IPS-20b (cell line): ENCODE results near the gene MRPL22.
A peak's percentile ranks its signal among the peaks of the same experiment; 100 is the strongest.
"Not testable (repeated sequence)": the region's sequence is repeated elsewhere in the genome, so short reads cannot be mapped to it uniquely, and the experiment has no call there.

Source experiments
- H3K27ac ChIP-seq: one replicate; pipeline ENCODE4 v1.5.1; 2013; ENCODE audit warnings: low read length
- H3K27me3 ChIP-seq: 2 replicates; pipeline ENCODE4 v1.6.1; 2013; ENCODE audit warnings: mild to moderate bottlenecking, low read length, inconsistent platforms; ENCODE audit not compliant: insufficient read depth
- H3K36me3 ChIP-seq: 2 replicates; pipeline ENCODE4 v1.6.1; 2013; ENCODE audit warnings: low read depth, mild to moderate bottlenecking, inconsistent platforms, low read length, moderate library complexity; ENCODE audit not compliant: insufficient read depth
- H3K4me1 ChIP-seq: 2 replicates; pipeline ENCODE4 v1.6.1; 2013; ENCODE audit warnings: mild to moderate bottlenecking, control low read depth, inconsistent platforms, low read length, moderate library complexity; ENCODE audit not compliant: insufficient read depth
- H3K4me3 ChIP-seq: 2 replicates; pipeline ENCODE4 v1.5.1; 2013; ENCODE audit warnings: mild to moderate bottlenecking, low read length, inconsistent platforms
- H3K9ac ChIP-seq: 2 replicates; pipeline ENCODE4 v1.6.1; 2013; ENCODE audit warnings: low read depth, mild to moderate bottlenecking, inconsistent platforms, low read length, moderate library complexity
- H3K9me3 ChIP-seq: 2 replicates; pipeline ENCODE4 v1.6.1; 2013; ENCODE audit warnings: mild to moderate bottlenecking, low read depth, low read length, inconsistent platforms; ENCODE audit not compliant: insufficient read depth

MRPL22 gene

DNA sequence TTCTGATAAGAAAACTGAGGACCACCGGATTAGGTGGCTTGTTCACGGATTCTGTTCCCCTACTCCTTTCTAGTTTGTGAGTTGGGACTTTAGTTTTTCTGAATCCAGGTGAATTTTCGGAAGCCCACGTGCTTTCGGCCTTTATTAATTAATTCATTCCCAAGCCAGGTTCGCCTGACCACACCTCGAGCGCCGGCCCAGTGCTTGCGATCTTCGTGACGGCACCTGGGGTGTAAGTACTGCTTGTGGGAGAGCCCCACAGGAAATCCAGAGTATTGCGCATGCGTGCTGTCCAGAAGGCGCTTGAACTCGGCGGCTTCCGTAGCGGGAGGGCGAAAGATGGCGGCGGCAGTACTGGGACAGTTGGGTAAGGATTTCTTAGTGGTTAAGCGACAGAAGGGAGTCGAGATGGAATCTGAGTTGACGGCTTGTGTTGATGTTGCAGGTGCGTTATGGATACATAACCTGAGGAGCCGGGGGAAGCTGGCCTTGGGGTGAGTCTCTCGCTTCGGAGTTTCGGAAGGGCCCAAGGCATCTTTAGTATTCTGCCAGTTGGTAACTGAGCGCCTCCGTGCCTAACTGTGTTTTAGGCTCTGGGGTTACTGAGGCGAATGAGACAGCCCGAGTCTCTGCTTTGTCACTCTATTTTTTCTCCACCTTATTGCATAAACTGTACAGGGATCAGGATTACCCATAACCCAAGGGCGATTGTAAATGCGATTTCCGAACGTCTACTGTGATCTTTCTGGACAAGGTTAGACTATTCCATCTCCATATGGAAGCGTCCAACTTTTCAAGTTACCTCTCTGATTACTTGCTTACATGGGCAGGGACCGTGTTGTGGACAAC is at the start of gene MRPL22:
Gene MRPL22, plus strand, starts transcription at position 302 of the 849 bp plus-strand sequence. Its CDS starts 38 bp downstream, at position 340.
- Histone ChIP-seq H3K27me3 (no peaks in the 10 kb centered on the region), H3K27ac (peak within 1 kb of the TSS; percentile 1), H3K9me3 (no peaks in the 10 kb centered on the region), H3K36me3 (no peaks in the 10 kb centered on the region; the same call in 1 of the 2 replicates), H3K9ac (peak within 1 kb of the TSS; percentile 93), H3K4me3 (peak within 1 kb of the TSS; percentile 99), H3K4me1 (peaks cover 8% of the 10 kb centered on the region; the same call in 1 of the 2 replicates)

DNA sequence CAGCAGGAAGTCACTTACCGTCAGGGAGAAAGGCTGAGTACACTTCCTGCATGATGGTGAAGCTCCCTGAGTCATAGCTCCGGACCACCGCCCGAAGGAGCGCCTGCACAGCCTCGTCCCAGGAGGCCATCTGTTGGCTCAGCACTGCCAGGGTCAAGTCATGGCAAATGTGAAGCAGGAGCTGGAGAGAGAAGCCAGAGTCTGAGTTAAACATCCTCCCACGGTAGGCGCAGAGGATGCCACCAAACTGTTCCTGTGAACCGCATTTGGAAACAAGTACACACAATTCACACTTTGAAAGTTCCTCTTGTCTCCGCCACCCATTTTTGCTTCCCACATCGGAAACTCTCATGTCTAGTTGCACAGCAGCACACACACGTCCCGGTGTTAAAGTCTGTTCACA is 48.5 kb upstream of the MRPL22 start:
- Histone ChIP-seq H3K4me1 (no peaks in the 10 kb centered on the region), H3K9me3 (no peaks in the 10 kb centered on the region; the same call in 1 of the 2 replicates), H3K36me3 (peaks cover 95% of the 10 kb centered on the region), H3K9ac (no peak overlapping the region), H3K27me3 (no peaks in the 10 kb centered on the region), H3K4me3 (no peak overlapping the region), H3K27ac (no peak overlapping the region)

DNA sequence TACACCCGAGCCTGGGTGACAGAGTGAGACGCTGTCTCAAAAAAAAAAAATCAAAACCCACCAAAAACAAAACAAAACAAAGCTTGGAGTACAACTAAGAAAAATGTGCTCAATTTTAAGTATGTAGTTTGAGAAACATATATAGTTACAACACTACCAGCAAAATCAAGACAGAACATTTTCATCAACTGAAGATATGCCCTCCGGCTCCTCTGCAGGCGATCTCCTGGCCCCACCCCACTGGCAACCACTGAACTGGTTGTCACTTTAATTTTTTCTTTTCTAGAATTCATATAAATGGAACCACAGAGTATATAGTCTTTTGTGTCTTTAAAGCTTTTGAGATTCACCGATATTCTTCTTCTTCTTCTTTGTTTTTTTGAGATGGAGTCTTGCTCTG is 47.5 kb upstream of the MRPL22 start:
- Histone ChIP-seq H3K9me3 (no peaks in the 10 kb centered on the region), H3K4me1 (no peaks in the 10 kb centered on the region), H3K4me3 (no peak overlapping the region), H3K36me3 (peaks cover 95% of the 10 kb centered on the region), H3K27me3 (no peaks in the 10 kb centered on the region), H3K9ac (no peak overlapping the region), H3K27ac (no peak overlapping the region)

DNA sequence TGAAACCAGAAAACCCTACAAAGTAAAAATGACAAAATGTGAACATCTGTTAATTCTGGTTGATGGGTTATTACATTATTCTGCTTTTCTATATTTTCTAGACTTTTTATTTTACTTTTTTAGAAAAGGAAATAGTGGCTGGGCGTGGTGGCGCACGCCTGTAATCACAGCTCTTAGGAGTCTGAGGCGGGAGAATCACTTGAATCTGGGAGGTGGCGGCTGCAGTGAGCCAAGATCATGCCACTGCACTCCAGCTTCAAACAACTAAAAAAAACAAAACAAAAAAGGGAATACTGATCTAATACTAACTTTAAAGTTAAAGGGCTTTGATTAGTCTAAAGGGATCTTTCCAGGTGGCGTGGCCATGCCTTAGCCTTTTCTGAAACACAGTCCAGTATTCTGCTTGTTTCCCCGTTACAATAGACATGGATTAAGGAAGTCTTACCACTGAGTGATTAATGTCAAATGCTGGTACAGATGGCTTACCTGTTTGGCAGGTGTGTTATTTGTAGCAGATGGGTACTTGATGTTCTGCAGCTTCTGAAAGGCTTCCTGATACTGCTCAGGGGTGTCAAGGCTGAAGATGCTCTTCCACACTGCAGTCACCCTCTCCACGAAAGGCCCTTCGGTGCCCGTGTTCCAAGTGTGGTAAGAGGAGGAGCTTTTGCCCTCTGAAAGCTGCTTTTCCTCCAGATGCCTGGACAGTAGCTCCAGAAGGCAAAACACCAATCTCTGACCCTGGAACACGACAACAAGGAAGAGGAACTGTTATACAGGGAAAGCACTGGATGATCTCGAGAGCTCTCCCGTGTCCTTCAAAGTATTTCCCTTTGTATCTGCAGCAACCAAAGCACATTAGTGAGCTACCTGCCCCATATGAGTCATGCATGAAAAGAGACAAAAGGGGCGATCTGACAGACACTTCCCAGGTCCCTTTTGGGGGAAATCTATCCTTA is 45.0 kb upstream of the MRPL22 start:
- peaks cover 95% of the 10 kb centered on the region for H3K36me3 ChIP-seq
- H3K4me1 ChIP-seq, result no peaks in the 10 kb centered on the region
- no peaks in the 10 kb centered on the region for H3K9me3 ChIP-seq
- no peak overlapping the region for H3K27ac ChIP-seq
- no peak overlapping the region for H3K9ac ChIP-seq
- H3K4me3 ChIP-seq, result no peak overlapping the region
- no peaks in the 10 kb centered on the region for H3K27me3 ChIP-seq

DNA sequence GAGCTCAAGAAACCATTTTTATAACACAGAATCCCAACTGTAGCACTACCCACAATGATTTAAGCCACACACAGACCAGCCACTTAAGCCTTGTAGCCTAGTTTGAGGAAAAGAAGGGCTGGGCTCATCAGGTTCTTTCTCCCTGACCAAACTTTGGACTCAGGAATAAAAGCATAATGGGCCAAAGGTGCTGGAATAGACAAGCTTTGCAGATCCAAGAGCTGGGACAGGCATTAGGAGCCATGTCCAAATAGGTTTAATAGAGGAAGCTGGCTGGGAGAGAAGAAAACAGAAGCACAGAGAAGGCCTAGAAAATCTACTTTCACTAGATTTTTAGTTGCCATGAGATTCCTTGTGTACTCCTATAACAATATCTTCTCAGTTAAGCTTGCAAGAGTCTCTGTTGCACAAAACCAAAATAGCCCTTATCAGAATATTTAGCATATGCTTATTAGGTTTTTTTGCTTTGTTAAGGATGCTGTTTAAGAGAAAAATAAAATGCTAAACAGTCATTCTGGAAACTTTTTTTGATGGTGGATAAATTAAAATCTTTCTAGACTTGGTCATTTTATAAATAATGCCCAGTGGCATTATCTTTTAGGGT is 44.2 kb upstream of the MRPL22 start:
- H3K4me3 ChIP-seq, result no peak overlapping the region
- peaks cover 95% of the 10 kb centered on the region for H3K36me3 ChIP-seq
- no peak overlapping the region for H3K9ac ChIP-seq
- no peak overlapping the region for H3K27ac ChIP-seq
- no peaks in the 10 kb centered on the region for H3K4me1 ChIP-seq
- H3K9me3 ChIP-seq, result no peaks in the 10 kb centered on the region
- no peaks in the 10 kb centered on the region for H3K27me3 ChIP-seq

DNA sequence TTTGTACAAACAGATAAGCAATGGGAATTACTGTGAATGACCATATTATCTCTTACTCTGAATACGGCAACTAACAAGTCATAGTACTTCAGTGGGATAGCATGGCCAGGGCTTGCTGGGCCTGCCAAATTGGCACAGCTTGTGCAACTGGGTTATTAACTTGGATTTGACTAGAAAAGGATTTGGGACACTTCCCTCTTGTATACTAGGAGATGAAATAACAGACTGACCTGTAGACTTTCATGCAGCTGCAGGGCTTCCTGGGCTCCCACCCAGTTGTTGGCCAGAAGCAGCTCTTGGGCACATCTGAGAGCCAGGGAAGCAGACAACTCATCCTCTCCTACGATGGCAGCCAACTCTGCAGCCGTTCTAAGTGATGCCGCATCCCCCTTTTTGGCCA is 42.7 kb upstream of the MRPL22 start:
- Histone ChIP-seq H3K4me1 (no peaks in the 10 kb centered on the region), H3K9me3 (no peaks in the 10 kb centered on the region), H3K27me3 (no peaks in the 10 kb centered on the region), H3K27ac (no peak overlapping the region), H3K9ac (no peak overlapping the region), H3K36me3 (peaks cover 97% of the 10 kb centered on the region), H3K4me3 (no peak overlapping the region)

DNA sequence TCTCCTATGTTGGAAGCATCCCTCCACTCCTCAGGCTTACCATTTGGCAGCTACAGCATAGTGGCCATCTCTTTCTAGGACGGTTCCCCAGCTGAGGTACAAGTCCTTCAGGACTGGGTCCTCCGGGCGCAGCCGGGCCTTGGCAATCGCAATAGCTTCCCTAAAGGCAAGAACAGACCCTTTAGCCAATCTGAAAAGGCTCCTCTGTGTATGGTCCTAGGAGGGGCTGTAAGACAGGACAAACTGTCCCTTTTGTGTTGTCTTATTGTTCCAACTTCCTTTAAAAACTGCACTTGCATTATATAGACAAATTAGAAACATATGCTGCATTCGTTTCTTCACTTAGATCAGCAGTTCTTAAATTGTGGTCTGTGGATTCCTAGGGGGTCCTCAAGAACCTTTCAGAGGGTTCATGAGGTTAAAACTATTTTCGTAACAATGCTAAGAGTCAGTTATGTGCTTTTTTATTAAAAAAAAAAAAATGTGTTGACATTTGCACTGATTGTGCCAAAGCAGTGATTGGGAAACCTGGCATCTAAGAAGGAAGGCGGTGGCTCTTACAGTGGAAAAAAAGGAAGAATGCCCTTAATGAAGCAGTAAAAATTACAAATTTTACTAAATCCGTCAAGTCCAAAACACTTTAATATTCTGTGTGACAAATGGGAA is 41.6 kb upstream of the MRPL22 start:
- H3K9me3 ChIP-seq, result no peaks in the 10 kb centered on the region
- no peak overlapping the region for H3K27ac ChIP-seq
- H3K9ac ChIP-seq, result no peak overlapping the region
- no peaks in the 10 kb centered on the region for H3K27me3 ChIP-seq
- H3K36me3 ChIP-seq, result peaks cover 97% of the 10 kb centered on the region
- H3K4me1 ChIP-seq, result no peaks in the 10 kb centered on the region
- no peak overlapping the region for H3K4me3 ChIP-seq

DNA sequence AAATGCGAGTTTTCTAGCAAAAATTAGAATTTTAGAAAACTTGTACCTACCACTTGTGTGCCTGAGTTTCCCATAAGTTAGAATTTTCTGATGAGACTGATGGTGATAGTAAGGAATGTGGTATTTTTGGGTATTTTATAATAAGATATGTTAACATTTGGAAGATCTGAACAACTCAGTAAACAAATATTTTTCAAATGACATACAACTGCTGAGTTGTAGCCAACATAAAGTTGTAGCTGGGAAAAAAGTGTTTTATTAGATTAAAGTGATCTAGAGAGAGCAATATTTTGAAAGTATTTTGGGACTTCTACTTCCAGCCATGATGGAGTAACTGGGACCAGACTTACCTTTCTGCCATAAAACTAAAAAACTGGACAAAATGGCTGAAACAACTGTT is 40.8 kb upstream of the MRPL22 start:
- H3K9me3 ChIP-seq, result no peaks in the 10 kb centered on the region
- H3K4me3 ChIP-seq, result no peak overlapping the region
- H3K9ac ChIP-seq, result no peak overlapping the region
- peaks cover 100% of the 10 kb centered on the region for H3K36me3 ChIP-seq
- no peaks in the 10 kb centered on the region for H3K4me1 ChIP-seq
- no peaks in the 10 kb centered on the region for H3K27me3 ChIP-seq
- no peak overlapping the region for H3K27ac ChIP-seq

DNA sequence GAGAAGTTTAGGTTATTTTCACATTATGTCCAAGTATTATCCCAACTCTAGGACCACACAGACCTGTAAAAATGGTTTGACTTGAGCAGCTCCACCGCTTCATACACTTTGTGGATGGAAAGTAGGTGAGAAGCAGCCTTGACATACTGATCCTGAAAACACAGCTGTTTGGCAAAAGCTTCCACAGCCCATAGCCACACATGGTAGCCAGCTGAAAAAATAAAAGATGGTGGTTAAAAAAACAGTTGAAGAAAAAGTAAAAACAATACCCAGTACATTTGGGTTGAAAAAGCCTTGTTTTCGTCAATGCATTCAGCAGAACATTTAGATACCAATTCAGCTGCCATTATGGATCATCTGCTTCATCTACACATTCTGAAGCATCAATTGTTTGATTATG is 39.6 kb upstream of the MRPL22 start:
- H3K27me3 ChIP-seq, result no peaks in the 10 kb centered on the region
- H3K4me1 ChIP-seq, result no peaks in the 10 kb centered on the region
- H3K36me3 ChIP-seq, result peaks cover 100% of the 10 kb centered on the region
- H3K9me3 ChIP-seq, result no peaks in the 10 kb centered on the region
- H3K4me3 ChIP-seq, result no peak overlapping the region
- no peak overlapping the region for H3K27ac ChIP-seq
- no peak overlapping the region for H3K9ac ChIP-seq

DNA sequence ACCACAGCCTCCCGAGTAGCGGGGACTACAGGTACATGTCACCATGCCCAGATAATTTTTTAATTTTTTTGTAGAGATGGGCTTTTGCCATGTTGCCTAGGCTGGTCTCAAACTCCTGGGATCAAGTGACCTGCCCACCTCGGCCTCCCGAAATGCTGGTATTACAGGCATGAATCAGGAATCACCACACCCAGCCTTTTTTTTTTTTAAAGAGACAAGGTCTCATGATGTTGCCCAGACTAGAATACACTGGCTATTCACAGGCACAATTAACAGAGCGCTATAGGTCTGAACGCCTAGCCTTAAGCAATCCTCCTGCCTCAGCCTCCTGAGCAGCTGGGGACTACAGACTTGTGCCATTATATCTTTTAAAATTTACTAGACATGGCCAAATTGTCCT is 39.0 kb upstream of the MRPL22 start:
- no peaks in the 10 kb centered on the region for H3K27me3 ChIP-seq
- no peaks in the 10 kb centered on the region for H3K4me1 ChIP-seq
- H3K27ac ChIP-seq, result no peak overlapping the region
- no peak overlapping the region for H3K9ac ChIP-seq
- H3K4me3 ChIP-seq, result no peak overlapping the region
- H3K36me3 ChIP-seq, result peaks cover 100% of the 10 kb centered on the region
- H3K9me3 ChIP-seq, result no peaks in the 10 kb centered on the region

DNA sequence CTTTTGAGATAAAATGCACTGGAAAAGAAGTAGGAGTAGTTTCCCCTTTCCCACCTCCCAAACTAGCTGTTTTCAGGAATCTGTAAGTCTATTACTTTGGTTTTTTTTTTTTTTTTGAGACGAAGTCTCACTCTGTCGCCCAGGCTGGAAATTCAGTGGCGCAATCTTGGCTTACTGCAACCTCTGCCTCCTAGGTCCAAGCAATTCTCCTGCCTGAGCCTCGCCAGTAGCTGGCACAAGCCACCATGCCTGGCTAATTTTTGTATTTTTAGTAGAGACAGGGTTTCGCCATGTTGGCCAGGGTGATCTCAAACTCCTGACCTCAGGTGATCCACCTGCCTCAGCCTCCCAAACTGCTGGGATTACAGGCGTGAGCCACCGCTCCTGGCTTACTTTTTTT is 35.3 kb upstream of the MRPL22 start:
- not testable (repeated sequence) for H3K27me3 ChIP-seq, H3K9me3 ChIP-seq, H3K4me1 ChIP-seq, H3K9ac ChIP-seq, H3K4me3 ChIP-seq, H3K27ac ChIP-seq
- peaks cover 98% of the 10 kb centered on the region for H3K36me3 ChIP-seq
